ENCODE data around the gene BABAM2. TPM values are rescaled to one million over a fixed set of nuclear protein-coding genes. Genes with fewer than 3 reads are reported as not detected.

BABAM2 gene
- total RNA-seq, 1 donor from 2014 or later = 28.5 TPM

DNA sequence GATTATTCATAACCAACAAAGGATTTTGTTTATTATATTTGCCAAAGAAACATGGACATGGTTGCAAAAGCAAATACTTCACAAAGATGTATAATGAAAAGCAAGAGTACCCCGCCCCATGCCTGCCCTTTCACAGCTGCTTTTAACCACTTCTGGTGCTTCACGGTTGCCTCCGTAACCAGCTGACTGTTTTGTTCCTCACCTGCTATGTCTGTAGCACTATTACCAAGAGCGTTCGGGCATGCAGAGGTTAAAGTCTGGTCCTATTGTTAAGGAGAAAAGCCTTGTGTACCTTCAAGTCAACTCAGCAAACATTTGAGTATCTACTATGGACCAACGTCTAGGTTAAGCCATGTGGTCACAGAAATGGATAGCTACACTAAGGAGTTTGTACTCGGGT is 386.9 kb downstream of the BABAM2 start:
- Mint-ChIP-seq H3K27me3 (ENCODE audit: low read depth, unreplicated experiment) (no peaks in the 10 kb centered on the region), H3K4me1 (ENCODE audit: low read depth, unreplicated experiment) (peaks cover 44% of the 10 kb centered on the region), H3K36me3 (ENCODE audit: low read depth, unreplicated experiment) (peaks cover 14% of the 10 kb centered on the region), H3K9me3 (ENCODE audit: unreplicated experiment) (peaks cover 3% of the 10 kb centered on the region), H3K27ac (ENCODE audit: unreplicated experiment) (peak overlapping the region; percentile 94), H3K4me3 (ENCODE audit: unreplicated experiment) (peak overlapping the region; percentile 21)
- no peaks in the 10 kb centered on the region for H4K20me1 ChIP-seq (ENCODE audit: insufficient read depth, low read length)
- H3K4me2 ChIP-seq (ENCODE audit: low read length) = no peak overlapping the region
- H3K9ac ChIP-seq (ENCODE audit: low read length) = no peak overlapping the region
- no peaks in the 10 kb centered on the region for H3K9me3 ChIP-seq (ENCODE audit: insufficient read depth, low read depth, low read length)
- TF ChIP-seq, protein P1, sequence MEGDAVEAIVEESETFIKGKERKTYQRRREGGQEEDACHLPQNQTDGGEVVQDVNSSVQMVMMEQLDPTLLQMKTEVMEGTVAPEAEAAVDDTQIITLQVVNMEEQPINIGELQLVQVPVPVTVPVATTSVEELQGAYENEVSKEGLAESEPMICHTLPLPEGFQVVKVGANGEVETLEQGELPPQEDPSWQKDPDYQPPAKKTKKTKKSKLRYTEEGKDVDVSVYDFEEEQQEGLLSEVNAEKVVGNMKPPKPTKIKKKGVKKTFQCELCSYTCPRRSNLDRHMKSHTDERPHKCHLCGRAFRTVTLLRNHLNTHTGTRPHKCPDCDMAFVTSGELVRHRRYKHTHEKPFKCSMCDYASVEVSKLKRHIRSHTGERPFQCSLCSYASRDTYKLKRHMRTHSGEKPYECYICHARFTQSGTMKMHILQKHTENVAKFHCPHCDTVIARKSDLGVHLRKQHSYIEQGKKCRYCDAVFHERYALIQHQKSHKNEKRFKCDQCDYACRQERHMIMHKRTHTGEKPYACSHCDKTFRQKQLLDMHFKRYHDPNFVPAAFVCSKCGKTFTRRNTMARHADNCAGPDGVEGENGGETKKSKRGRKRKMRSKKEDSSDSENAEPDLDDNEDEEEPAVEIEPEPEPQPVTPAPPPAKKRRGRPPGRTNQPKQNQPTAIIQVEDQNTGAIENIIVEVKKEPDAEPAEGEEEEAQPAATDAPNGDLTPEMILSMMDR (IDR thresholded peaks at IDR 0.05; ENCODE audit: insufficient read depth, low read depth, low read length) = no peak
- no peak for TF ChIP-seq EZH2 (IDR thresholded peaks at IDR 0.05; ENCODE audit: insufficient read depth, low read length)
- H3K79me2 ChIP-seq (ENCODE audit: insufficient read depth, low read length) = no peaks in the 10 kb centered on the region
- no peaks in the 10 kb centered on the region for H3K27me3 ChIP-seq (ENCODE audit: insufficient read depth, low read length)
- no peak for FAIRE-seq
- peaks cover 29% of the 10 kb centered on the region for H3K4me1 ChIP-seq (ENCODE audit: insufficient read depth, low read length)
- no peaks in the 10 kb centered on the region for H3K36me3 ChIP-seq (ENCODE audit: insufficient read depth, low read length)
- no peak for DNase-seq (ENCODE audit: low read depth)
- H3K27ac ChIP-seq (ENCODE audit: low read depth, low read length) = peak overlapping the region; percentile 97
- H3K4me3 ChIP-seq (ENCODE audit: insufficient read depth, low read depth, low read length) = no peak overlapping the region
- no peak overlapping the region for H2AFZ ChIP-seq (ENCODE audit: low read depth, low read length)

DNA sequence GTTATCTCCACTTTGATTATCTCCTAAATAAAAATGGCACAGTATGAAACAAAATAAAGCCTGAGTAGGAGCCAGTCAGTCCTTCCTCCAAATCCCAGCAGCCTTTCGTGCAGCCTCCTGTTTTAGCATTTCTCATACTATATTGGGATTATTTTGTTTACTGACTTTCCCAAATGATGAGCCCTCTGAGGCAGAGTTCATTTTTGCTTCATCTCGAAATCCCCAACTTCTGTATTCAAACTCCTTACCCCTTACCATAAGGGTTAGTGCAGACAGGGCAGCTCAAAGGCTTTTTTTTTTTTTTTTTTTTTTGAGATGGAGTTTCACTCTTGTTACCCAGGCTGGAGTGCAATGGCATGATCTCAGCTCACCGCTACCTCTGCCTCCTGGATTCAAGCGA is 388.8 kb downstream of the BABAM2 start:
- Histone ChIP-seq H3K9ac (ENCODE audit: low read length) (no peak overlapping the region), H3K27me3 (ENCODE audit: insufficient read depth, low read length) (no peaks in the 10 kb centered on the region), H4K20me1 (ENCODE audit: insufficient read depth, low read length) (no peaks in the 10 kb centered on the region), H3K79me2 (ENCODE audit: insufficient read depth, low read length) (no peaks in the 10 kb centered on the region), H3K4me2 (ENCODE audit: low read length) (no peak overlapping the region), H3K4me3 (ENCODE audit: insufficient read depth, low read depth, low read length) (no peak overlapping the region), H3K4me1 (ENCODE audit: insufficient read depth, low read length) (peaks cover 27% of the 10 kb centered on the region), H2AFZ (ENCODE audit: low read depth, low read length) (no peak overlapping the region), H3K27ac (ENCODE audit: low read depth, low read length) (no peak overlapping the region), H3K36me3 (ENCODE audit: insufficient read depth, low read length) (no peaks in the 10 kb centered on the region), H3K9me3 (ENCODE audit: insufficient read depth, low read depth, low read length) (no peaks in the 10 kb centered on the region)
- FAIRE-seq (no peak), DNase-seq (ENCODE audit: low read depth) (no peak)
- peaks cover 46% of the 10 kb centered on the region for H3K4me1 Mint-ChIP-seq (ENCODE audit: low read depth, unreplicated experiment)
- no peaks in the 10 kb centered on the region for H3K27me3 Mint-ChIP-seq (ENCODE audit: low read depth, unreplicated experiment)
- TF ChIP-seq EZH2 (IDR thresholded peaks at IDR 0.05; ENCODE audit: insufficient read depth, low read length) = no peak
- TF ChIP-seq, protein P1 (IDR thresholded peaks at IDR 0.05; ENCODE audit: insufficient read depth, low read depth, low read length) = no peak
- H3K27ac Mint-ChIP-seq (ENCODE audit: unreplicated experiment) = peak overlapping the region; percentile 7
- H3K9me3 Mint-ChIP-seq (ENCODE audit: unreplicated experiment) = peaks cover 3% of the 10 kb centered on the region
- H3K4me3 Mint-ChIP-seq (ENCODE audit: unreplicated experiment) = no peak overlapping the region
- H3K36me3 Mint-ChIP-seq (ENCODE audit: low read depth, unreplicated experiment) = peaks cover 15% of the 10 kb centered on the region

DNA sequence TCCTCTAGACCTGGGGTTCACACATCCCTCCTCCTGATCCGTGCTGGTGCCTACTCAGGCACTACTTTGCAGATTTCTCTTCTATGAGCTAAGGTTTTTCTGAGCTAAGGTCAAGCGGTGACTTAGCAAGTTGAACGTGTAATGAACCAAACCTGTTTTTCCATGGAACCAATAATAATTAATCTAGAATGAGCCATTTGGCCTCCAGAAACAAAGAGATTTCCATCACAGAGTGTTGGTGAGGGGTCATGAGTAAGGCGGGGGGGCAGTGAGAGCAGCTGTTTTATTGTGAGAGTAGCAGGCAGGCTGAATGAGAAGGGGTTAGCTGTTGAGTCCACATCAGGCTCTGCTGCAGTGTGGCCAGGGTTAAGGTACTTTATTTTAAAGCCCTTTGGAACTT is 390.1 kb downstream of the BABAM2 start:
- H2AFZ ChIP-seq (ENCODE audit: low read depth, low read length) = no peak overlapping the region
- Mint-ChIP-seq H3K36me3 (ENCODE audit: low read depth, unreplicated experiment) (peaks cover 15% of the 10 kb centered on the region), H3K9me3 (ENCODE audit: unreplicated experiment) (peaks cover 3% of the 10 kb centered on the region), H3K4me1 (ENCODE audit: low read depth, unreplicated experiment) (peaks cover 37% of the 10 kb centered on the region), H3K27me3 (ENCODE audit: low read depth, unreplicated experiment) (no peaks in the 10 kb centered on the region), H3K27ac (ENCODE audit: unreplicated experiment) (no peak overlapping the region), H3K4me3 (ENCODE audit: unreplicated experiment) (no peak overlapping the region)
- H3K9ac ChIP-seq (ENCODE audit: low read length) = no peak overlapping the region
- H3K27ac ChIP-seq (ENCODE audit: low read depth, low read length) = no peak overlapping the region
- H3K27me3 ChIP-seq (ENCODE audit: insufficient read depth, low read length) = no peaks in the 10 kb centered on the region
- peaks cover 15% of the 10 kb centered on the region for H3K4me1 ChIP-seq (ENCODE audit: insufficient read depth, low read length)
- FAIRE-seq = no peak
- TF ChIP-seq, protein P1 (IDR thresholded peaks at IDR 0.05; ENCODE audit: insufficient read depth, low read depth, low read length) = no peak
- no peak for TF ChIP-seq EZH2 (IDR thresholded peaks at IDR 0.05; ENCODE audit: insufficient read depth, low read length)
- no peak for DNase-seq (ENCODE audit: low read depth)
- no peak overlapping the region for H3K4me2 ChIP-seq (ENCODE audit: low read length)
- no peak overlapping the region for H3K4me3 ChIP-seq (ENCODE audit: insufficient read depth, low read depth, low read length)
- no peaks in the 10 kb centered on the region for H3K9me3 ChIP-seq (ENCODE audit: insufficient read depth, low read depth, low read length)
- H4K20me1 ChIP-seq (ENCODE audit: insufficient read depth, low read length) = no peaks in the 10 kb centered on the region
- no peaks in the 10 kb centered on the region for H3K36me3 ChIP-seq (ENCODE audit: insufficient read depth, low read length)
- H3K79me2 ChIP-seq (ENCODE audit: insufficient read depth, low read length) = no peaks in the 10 kb centered on the region
